Activated T-helper 2 cell treated with anti-CD3 and anti-CD28 coated beads, Interferon-gamma antibody, Interleukin-2, Interleukin-4, amounts not matched to agents 10 μg/mL and 5 μg/mL and 100 μg/mL, durations not matched to agents 14 hours and 24 hours and 36 hours (primary cell): ENCODE measurements around the gene ALDH1A1. TPM values are rescaled to one million over a fixed set of nuclear protein-coding genes. Genes with fewer than 3 reads are reported as not detected.

ENCODE experiments used
- DNase-seq: peaks from one replicate; pipeline ENCODE4 v3.0.0; 2021; ENCODE audit warnings: low spot score
- H3K27ac Mint-ChIP-seq: one replicate; pipeline ENCODE4 v1.8.0; 2021; ENCODE audit warnings: mixed read lengths
- H3K27me3 Mint-ChIP-seq: one replicate; pipeline ENCODE4 v1.8.0; 2021; ENCODE audit warnings: low read depth, mixed read lengths
- H3K36me3 Mint-ChIP-seq: one replicate; pipeline ENCODE4 v1.8.0; 2021; ENCODE audit warnings: low read depth, mixed read lengths
- H3K4me1 Mint-ChIP-seq: one replicate; pipeline ENCODE4 v1.8.0; 2021; ENCODE audit warnings: low read depth, mixed read lengths
- H3K4me3 Mint-ChIP-seq: one replicate; pipeline ENCODE4 v1.8.0; 2021; ENCODE audit warnings: low read depth, mild to moderate bottlenecking, moderate library complexity, mixed read lengths
- H3K9me3 Mint-ChIP-seq: one replicate; pipeline ENCODE4 v1.8.0; 2021; ENCODE audit warnings: mixed read lengths
- intact Hi-C: fragments of 100-400 bp; cut with micrococcal nuclease; formaldehyde crosslinking; loops from one replicate; pipeline ENCODE4 v1.15.1; 2023
- total RNA-seq: library from RNA; stranded (reverse); gene quantifications from 2 replicates; pipeline ENCODE4 v1.2.3, GENCODE V29; 2022

ALDH1A1 gene
- total RNA-seq, 1 donor from 2014 or later = not detected

- H3K27me3 Mint-ChIP-seq = no peaks in the 10 kb centered on the region
- intact Hi-C loops = no loop called here
- H3K9me3 Mint-ChIP-seq = no peaks in the 10 kb centered on the region
- no peak overlapping the region for H3K27ac Mint-ChIP-seq
- no peak for DNase-seq
- no peaks in the 10 kb centered on the region for H3K4me1 Mint-ChIP-seq
- H3K4me3 Mint-ChIP-seq = no peak overlapping the region
- no peaks in the 10 kb centered on the region for H3K36me3 Mint-ChIP-seq
These were observed 18.6 kb upstream of the ALDH1A1 start for GRCh38 chr9:72971411-72971810.

- no peak overlapping the region for H3K27ac Mint-ChIP-seq
- no peaks in the 10 kb centered on the region for H3K36me3 Mint-ChIP-seq
- intact Hi-C loops = no loop called here
- H3K4me3 Mint-ChIP-seq = no peak overlapping the region
- no peaks in the 10 kb centered on the region for H3K4me1 Mint-ChIP-seq
- H3K9me3 Mint-ChIP-seq = no peaks in the 10 kb centered on the region
- peaks cover 2% of the 10 kb centered on the region for H3K27me3 Mint-ChIP-seq
- DNase-seq = no peak
These were observed 7.6 kb upstream of the ALDH1A1 start for GRCh38 chr9:72960446-72960845.

GRCh38 chr9:72958485-72959281 is 5.8 kb upstream of the ALDH1A1 start:
- Mint-ChIP-seq H3K4me3 (no peak overlapping the region), H3K36me3 (no peaks in the 10 kb centered on the region), H3K27me3 (peaks cover 5% of the 10 kb centered on the region), H3K9me3 (no peaks in the 10 kb centered on the region), H3K4me1 (no peaks in the 10 kb centered on the region), H3K27ac (no peak overlapping the region)
- DNase-seq = no peak
- intact Hi-C loops = no loop called here

GRCh38 chr9:72955571-72955970 is 2.7 kb upstream of the ALDH1A1 start:
- no peaks in the 10 kb centered on the region for H3K9me3 Mint-ChIP-seq
- intact Hi-C loops = no loop called here
- H3K4me3 Mint-ChIP-seq = no peak overlapping the region
- H3K27ac Mint-ChIP-seq = no peak overlapping the region
- H3K27me3 Mint-ChIP-seq = peaks cover 20% of the 10 kb centered on the region
- DNase-seq = no peak
- no peaks in the 10 kb centered on the region for H3K36me3 Mint-ChIP-seq
- H3K4me1 Mint-ChIP-seq = no peaks in the 10 kb centered on the region

GRCh38 chr9:72955126-72955455 is 2.2 kb upstream of the ALDH1A1 start:
- H3K27ac Mint-ChIP-seq = no peak overlapping the region
- no peaks in the 10 kb centered on the region for H3K36me3 Mint-ChIP-seq
- H3K4me3 Mint-ChIP-seq = no peak overlapping the region
- intact Hi-C loops = no loop called here
- DNase-seq = no peak
- H3K27me3 Mint-ChIP-seq = peaks cover 20% of the 10 kb centered on the region
- H3K4me1 Mint-ChIP-seq = no peaks in the 10 kb centered on the region
- H3K9me3 Mint-ChIP-seq = no peaks in the 10 kb centered on the region

GRCh38 chr9:72954431-72955125 is 1.7 kb upstream of the ALDH1A1 start:
- DNase-seq = no peak
- Mint-ChIP-seq H3K36me3 (no peaks in the 10 kb centered on the region), H3K9me3 (no peaks in the 10 kb centered on the region), H3K4me3 (no peak overlapping the region), H3K27me3 (peaks cover 20% of the 10 kb centered on the region), H3K27ac (no peak overlapping the region), H3K4me1 (no peaks in the 10 kb centered on the region)
- intact Hi-C loops = no loop called here

- Mint-ChIP-seq H3K27ac (no peak overlapping the region), H3K4me3 (no peak overlapping the region), H3K9me3 (no peaks in the 10 kb centered on the region), H3K4me1 (no peaks in the 10 kb centered on the region), H3K36me3 (no peaks in the 10 kb centered on the region), H3K27me3 (peaks cover 24% of the 10 kb centered on the region)
- intact Hi-C loops = no loop called here
- no peak for DNase-seq
These were observed 517 bp downstream of the ALDH1A1 start for GRCh38 chr9:72952381-72952690.

GRCh38 chr9:72951520-72952380 is 1.1 kb downstream of the ALDH1A1 start:
- intact Hi-C loops = no loop called here
- Mint-ChIP-seq H3K27me3 (peaks cover 24% of the 10 kb centered on the region), H3K4me3 (no peak overlapping the region), H3K36me3 (no peaks in the 10 kb centered on the region), H3K27ac (no peak overlapping the region), H3K4me1 (no peaks in the 10 kb centered on the region), H3K9me3 (no peaks in the 10 kb centered on the region)
- DNase-seq = no peak

GRCh38 chr9:72950875-72951442 is 1.9 kb downstream of the ALDH1A1 start:
- intact Hi-C loops = no loop called here
- Mint-ChIP-seq H3K27ac (no peak overlapping the region), H3K36me3 (no peaks in the 10 kb centered on the region), H3K27me3 (peaks cover 22% of the 10 kb centered on the region), H3K9me3 (no peaks in the 10 kb centered on the region), H3K4me1 (no peaks in the 10 kb centered on the region), H3K4me3 (no peak overlapping the region)
- DNase-seq = no peak

- no peaks in the 10 kb centered on the region for H3K4me1 Mint-ChIP-seq
These were observed 2.9 kb downstream of the ALDH1A1 start for GRCh38 chr9:72949918-72950325.

GRCh38 chr9:72949244-72949582 is 3.6 kb downstream of the ALDH1A1 start:
- no peak for DNase-seq
- no peaks in the 10 kb centered on the region for H3K4me1 Mint-ChIP-seq
- H3K27ac Mint-ChIP-seq = no peak overlapping the region
- H3K27me3 Mint-ChIP-seq = peaks cover 20% of the 10 kb centered on the region
- H3K4me3 Mint-ChIP-seq = no peak overlapping the region
- intact Hi-C loops = no loop called here
- H3K9me3 Mint-ChIP-seq = no peaks in the 10 kb centered on the region
- no peaks in the 10 kb centered on the region for H3K36me3 Mint-ChIP-seq

More at GRCh38 chr9:72949918-72950325, 2.9 kb downstream of the ALDH1A1 start:
- intact Hi-C loops = no loop called here
- Mint-ChIP-seq H3K4me3 (no peak overlapping the region), H3K27me3 (peaks cover 22% of the 10 kb centered on the region), H3K9me3 (no peaks in the 10 kb centered on the region), H3K27ac (no peak overlapping the region), H3K36me3 (no peaks in the 10 kb centered on the region)
- DNase-seq = no peak

- Mint-ChIP-seq H3K27ac (no peak overlapping the region), H3K27me3 (peaks cover 20% of the 10 kb centered on the region), H3K9me3 (no peaks in the 10 kb centered on the region), H3K4me1 (no peaks in the 10 kb centered on the region), H3K36me3 (no peaks in the 10 kb centered on the region), H3K4me3 (no peak overlapping the region)
- intact Hi-C loops = no loop called here
- no peak for DNase-seq
These were observed 4.1 kb downstream of the ALDH1A1 start for GRCh38 chr9:72948575-72949243.
